OCI-LY7 (cell line): ENCODE data around the gene FAM184B.

Experiments used
- EZH2phosphoT487 ChIP-seq: fragments of 200-600 bp; sonication (generic); IDR thresholded peaks from 2 replicates; pipeline ENCODE4 v1.6.1; 2018; ENCODE audit warnings: low read depth, borderline replicate concordance, mild to moderate bottlenecking, mixed run types, antibody characterized with exemption, low read length, moderate library complexity, mixed read lengths
- TF ChIP-seq, protein P1 (sequence below): fragments of 200-600 bp; sonication (generic); conservative IDR thresholded peaks from 2 replicates; pipeline ENCODE4 v1.5.1; 2014; ENCODE audit warnings: mild to moderate bottlenecking, antibody characterized with exemption, low read length, moderate library complexity, mixed read lengths

- TF ChIP-seq, protein P1, sequence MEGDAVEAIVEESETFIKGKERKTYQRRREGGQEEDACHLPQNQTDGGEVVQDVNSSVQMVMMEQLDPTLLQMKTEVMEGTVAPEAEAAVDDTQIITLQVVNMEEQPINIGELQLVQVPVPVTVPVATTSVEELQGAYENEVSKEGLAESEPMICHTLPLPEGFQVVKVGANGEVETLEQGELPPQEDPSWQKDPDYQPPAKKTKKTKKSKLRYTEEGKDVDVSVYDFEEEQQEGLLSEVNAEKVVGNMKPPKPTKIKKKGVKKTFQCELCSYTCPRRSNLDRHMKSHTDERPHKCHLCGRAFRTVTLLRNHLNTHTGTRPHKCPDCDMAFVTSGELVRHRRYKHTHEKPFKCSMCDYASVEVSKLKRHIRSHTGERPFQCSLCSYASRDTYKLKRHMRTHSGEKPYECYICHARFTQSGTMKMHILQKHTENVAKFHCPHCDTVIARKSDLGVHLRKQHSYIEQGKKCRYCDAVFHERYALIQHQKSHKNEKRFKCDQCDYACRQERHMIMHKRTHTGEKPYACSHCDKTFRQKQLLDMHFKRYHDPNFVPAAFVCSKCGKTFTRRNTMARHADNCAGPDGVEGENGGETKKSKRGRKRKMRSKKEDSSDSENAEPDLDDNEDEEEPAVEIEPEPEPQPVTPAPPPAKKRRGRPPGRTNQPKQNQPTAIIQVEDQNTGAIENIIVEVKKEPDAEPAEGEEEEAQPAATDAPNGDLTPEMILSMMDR: no peak
- TF ChIP-seq EZH2phosphoT487: no peak
Observed at GRCh38 chr4:17642398-17642783, 139.0 kb downstream of the FAM184B start.
